DMS153 treated with DMSO at 0.1 percent for 48 hours (cell line): ENCODE results near the gene C10orf62.
A peak's percentile ranks its signal among the peaks of the same experiment; 100 is the strongest.
"Not testable (repeated sequence)": the region's sequence is repeated elsewhere in the genome, so short reads cannot be mapped to it uniquely, and the experiment has no call there.

ENCODE experiments used
- DNase-seq: peaks from one replicate; lab custom pipeline; 2025; ENCODE audit not compliant: unreplicated experiment; lab: John Stamatoyannopoulos, UW

Gene C10orf62

DNA sequence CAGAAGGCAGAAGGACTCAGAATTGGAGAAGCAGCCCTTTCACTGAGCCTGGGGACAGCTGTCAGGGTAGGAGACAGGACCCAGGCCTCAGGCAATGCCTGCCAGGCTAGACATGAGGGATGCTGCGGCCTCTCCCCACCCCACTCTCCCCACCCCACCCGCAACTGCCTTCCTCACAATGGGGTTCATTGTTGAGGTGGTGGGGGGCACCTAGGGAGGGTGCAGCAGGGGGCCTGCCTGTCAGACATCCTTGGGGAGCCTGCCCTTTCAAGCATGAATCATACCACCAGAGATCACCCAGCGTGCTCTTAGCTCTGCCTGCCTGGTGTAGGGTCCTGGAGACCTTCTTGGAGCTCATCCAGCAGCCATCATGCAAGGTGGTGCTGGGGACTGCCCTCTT is at the start of gene C10orf62:
C10orf62 (plus strand) TSS at position 243 of the 400 bp plus-strand sequence. CDS start 177 bp downstream, outside the sequence.
- no peak for DNase-seq

DNA sequence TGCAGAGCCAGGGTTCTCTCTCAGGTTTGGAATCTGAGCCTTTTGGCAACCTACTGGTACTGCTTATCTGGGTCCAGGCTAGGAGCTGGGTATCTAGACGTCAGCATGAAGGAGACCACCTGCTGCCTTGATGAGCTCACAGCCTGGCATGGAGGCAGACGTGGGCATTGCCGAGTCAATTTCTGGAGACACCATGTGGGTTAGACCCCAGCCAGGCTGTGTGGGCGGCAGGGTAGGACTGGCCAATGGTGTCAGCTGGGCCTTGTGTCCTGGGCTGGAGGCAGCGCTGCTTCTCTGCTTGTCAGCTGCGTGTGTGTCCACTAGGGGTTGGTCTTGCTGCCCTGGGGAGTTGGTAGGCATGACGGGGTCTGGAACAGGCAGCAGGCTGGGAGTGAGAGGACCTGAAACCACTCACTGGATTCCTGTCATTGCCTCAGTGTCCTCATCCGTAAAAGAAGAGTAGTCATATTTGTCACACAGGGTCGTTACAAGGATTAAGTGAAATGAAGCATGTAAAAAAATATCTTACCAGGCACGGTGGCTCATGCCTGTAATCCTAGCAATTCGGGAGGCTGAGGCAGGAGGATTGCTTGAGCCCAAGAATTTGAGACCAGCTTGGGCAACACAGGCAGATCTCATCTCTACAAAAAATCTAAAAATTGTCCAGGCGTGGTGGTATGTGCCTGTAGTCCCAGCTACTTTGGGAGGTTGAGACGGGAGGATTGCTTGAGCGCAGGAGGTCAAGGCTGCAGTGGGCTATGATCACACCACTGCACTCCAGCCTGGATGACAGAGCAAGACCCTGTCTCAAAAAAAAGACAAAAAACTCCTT is 48.6 kb upstream of the C10orf62 start:
- no peak for DNase-seq

DNA sequence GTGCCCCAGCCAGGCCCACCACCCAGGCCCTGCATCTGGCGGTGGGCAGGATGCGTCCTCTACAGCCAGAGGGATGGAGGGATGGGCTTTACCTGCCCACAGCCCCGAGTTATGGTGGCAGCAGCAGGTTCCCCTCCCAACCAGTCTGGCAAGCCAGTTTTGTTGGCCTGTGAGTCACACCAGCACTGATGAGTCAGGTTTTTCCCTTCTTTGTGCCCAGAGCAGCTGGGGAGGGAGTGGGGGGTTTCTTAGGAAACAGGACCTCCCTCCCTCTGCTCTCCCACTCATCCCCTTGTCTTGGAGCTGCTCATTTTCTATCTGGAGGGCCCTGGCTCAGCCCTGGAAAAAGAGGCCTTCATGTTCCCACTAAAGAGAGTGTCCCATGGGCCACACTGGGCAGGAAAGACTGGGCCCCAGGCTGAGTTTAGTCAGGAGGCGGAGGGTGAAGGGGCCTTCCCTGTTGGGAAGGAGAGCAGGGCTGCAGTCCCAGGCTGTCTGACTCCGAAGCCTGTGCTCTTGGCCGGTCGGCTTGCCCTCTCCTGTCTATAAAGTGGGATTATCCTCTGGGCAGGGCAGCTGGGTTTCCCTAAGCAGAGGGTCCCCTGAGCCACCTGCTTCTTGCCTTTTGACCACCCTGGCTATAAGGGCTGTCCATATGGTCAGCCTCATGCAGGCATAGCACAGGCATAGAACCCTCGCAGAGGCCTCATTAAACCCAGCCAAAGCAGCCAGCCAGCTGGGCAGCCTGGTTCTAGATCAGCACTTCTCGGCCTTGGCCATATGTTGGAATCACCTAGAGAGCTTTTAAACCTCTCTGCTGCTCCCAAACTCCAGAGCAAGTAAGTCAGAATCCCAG is 47.1 kb upstream of the C10orf62 start:
- no peak for DNase-seq

- DNase-seq = no peak
Observed at GRCh38 chr10:97543025-97543546, 46.4 kb upstream of the C10orf62 start.

GRCh38 chr10:97546456-97547270 is 42.9 kb upstream of the C10orf62 start:
- DNase-seq = no peak

- DNase-seq = no peak
Observed at GRCh38 chr10:97547271-97547600, 42.3 kb upstream of the C10orf62 start.

DNA sequence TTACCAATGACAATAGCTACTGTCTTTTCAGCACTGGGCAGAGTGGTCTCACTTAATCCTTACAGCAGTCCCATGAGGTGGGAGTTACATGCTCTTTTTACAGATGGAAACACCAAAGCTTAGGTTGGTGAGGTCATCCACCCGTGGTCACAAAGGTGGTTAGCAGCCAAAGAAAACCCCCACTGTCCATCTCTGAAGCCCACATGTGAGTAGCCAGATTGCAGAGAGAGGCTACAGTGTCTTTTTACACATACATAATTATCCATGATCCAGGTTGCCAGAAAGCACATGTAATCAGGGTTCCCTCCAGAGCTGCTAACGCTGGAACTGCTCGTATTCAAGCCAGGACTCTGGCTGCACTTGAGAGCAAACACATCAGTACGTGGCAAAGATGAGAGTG is 41.6 kb upstream of the C10orf62 start:
- no peak for DNase-seq

DNA sequence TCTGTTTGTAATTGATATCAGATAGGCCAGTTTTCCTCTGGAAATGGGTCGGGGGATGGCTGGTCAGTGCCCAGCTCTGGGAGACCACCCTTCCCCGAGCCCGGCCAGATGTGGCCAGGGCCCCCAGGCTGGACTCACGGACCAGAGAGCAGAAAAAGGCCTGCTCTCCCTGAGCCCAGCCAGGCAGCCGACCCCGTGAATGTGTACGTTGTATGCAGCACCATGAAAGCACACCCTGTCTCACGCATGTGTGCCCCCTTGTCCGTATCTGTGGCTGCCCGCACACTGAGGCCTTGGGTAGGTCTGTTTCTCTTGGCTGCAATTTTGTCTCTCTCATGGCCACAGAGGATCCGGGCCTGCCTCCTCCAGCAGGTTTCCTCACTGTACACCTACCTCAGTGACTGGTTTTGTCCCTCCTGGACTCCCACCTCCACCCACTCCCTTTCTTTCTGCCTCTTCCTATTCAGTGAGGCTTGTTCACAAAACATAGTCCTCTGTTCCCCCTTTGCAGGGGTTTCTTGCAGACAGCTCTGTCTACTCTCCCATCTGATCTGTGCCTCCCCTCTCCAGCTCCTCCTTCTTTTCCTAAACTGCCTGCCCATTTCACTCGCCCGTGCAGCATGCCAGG is 40.6 kb upstream of the C10orf62 start:
- DNase-seq = no peak

GRCh38 chr10:97549587-97550322 is 39.8 kb upstream of the C10orf62 start:
- no peak for DNase-seq

DNA sequence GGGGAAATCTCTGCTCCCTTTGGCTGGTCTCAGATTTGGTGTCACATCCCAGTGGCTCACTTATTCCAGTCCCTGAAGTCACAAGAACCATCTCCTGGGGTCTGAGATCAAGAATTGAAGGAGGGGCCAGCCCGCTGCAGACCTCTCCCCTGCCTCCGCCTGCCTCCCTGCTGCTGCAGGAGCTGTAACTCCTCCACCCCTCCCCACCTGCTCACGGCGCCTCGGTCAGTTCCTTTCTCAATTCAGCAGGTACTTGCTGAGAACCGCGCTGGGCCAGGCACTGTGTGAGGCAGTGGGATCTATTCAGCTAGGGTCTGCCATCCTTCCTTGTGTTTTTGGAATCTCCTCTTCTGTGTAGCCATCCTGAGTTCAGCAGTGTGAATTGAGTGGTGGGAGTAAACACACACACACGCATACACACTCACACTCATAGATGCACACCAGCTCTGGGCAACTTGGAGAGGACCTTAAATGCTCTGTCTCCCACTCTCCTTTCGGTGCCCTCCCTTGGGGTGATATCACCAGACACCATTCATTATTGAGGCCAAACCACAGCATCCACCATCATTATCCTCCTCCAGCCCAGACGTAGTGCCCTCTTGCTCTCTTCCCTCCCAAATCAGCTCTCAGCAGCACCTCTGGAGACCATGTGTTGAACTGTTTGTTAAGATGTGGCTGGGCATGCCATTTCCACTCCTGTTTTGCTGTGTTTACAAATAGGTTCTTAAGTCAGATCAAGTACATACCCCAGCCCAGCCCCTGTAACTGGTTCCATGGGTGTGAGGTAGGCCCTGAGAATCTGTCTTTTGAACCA is 39.0 kb upstream of the C10orf62 start:
- no peak for DNase-seq

DNA sequence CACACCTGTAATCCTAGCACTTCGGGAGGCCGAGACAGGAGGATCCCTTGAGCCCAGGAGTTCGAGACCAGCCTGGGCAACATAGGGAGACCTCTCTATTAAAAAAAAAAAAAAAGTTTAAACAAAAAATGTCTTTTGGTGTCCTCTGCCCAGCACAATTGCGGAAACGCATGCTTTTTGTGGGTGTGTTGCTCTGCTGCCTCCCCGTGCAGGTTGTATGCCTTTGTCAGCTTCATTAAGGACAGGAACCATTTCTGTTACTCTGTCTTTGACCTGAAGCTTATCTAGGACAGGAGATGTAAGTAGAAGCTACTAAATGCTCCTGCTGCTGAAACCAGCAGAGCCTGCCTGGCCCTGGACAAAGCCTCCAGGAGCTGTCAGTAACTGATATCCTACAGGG is 38.2 kb upstream of the C10orf62 start:
- DNase-seq = no peak

GRCh38 chr10:97553575-97554031 is 35.9 kb upstream of the C10orf62 start:
- peak; percentile 76 for DNase-seq

DNA sequence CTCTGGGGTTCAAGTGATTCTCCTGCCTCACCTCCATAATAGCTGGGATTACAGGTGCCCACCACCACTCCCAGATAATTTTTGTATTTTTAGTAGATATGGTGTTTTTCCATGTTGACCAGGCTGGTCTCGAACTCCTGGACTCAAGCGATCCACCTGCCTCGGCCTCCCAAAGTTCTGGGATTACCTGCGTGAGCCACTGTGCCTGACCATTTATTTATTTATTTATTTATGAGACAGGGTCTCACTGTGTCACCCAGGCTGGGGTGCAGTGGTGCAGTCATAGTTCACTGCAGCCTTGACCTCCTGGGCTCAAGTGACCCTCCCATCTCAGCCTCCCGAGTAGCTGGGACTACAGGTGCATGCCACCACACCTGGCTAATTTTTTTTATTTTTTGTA is 35.2 kb upstream of the C10orf62 start:
- DNase-seq = not testable (repeated sequence)

DNA sequence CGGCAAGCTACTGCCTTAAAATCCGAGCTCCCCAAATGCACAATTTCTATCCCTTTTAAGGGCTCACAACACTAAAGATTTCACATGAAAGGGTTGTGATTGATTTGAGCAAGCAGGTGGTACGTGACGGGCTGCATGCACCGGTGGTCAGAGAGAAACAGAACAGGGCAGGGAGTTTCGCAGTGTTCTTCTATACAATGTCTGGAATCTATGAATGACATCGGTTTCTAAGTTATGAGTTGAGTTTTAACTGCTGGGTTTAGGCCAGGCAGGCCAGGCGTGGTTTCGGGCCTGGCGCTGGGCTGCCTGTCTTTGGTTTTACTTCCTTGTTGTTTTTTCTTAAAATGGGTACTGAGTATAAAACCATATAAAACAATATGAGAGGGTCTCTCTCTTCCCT is 34.0 kb upstream of the C10orf62 start:
- not testable (repeated sequence) for DNase-seq

DNA sequence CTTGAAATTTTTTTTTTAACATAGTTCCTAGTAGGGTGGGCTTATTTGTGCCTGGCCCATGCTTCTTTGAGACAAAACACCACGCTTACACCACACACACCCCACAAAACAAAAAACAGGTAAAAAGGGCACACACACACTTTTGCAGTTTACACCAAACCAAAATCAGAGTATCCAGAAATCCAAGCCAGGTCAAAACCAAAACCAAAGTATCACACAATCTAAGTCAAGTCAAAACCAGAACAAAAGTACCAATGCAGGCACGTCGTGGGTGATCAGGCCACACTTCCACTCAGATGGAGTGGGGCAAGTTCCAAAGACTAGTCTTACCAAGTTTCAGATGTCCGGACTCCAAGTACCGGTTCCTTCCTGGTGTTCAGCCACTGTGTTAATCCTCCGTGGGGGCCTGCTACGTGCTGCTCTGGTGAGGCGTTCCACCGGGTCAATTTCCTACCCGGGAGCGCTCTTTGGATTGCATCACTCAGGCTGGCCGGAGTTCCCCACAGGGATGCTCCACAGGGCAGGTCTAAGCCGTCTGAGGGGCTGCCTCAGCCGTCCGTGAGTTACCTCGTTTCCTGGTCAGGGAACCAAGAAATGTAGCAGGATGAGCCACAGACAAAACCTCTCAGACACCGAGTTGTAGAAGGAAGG is 28.7 kb upstream of the C10orf62 start:
- DNase-seq = not testable (repeated sequence)

GRCh38 chr10:97561386-97562077 is 28.0 kb upstream of the C10orf62 start:
- DNase-seq = not testable (repeated sequence)

DNA sequence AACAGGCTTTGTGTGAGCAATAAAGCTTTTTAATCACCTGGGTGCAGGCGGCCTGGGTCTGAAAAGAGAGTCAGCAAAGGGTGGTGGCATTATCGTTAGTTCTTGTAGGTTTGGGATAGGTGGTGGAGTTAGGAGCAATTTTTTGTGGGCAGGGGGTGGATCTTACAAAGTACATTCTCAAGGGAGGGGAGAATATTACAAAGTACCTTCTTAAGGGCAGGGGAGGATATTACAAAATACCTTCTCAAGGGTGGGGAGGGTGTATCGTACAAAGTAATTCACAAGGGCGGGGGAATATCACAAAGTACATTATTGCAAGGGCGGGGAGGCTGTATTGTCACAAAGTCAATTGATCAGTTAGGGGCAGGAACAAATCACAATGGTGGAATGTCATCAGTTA is 27.2 kb upstream of the C10orf62 start:
- DNase-seq = not testable (repeated sequence)

- no peak for DNase-seq
Observed at GRCh38 chr10:97563337-97563736, 26.2 kb upstream of the C10orf62 start.
